T-helper 9 cell (primary cell): ENCODE results near the gene OR6K2.

ENCODE experiments used
- DNase-seq: peaks from one replicate; pipeline ENCODE4 v3.0.0-alpha.2; 2020

The OR6K2 gene

GRCh38 chr1:158685085-158685484 is 15.4 kb downstream of the OR6K2 start:
- DNase-seq = no peak

GRCh38 chr1:158681606-158682005 is 18.8 kb downstream of the OR6K2 start:
- DNase-seq = no peak

GRCh38 chr1:158679289-158679688 is 21.2 kb downstream of the OR6K2 start:
- no peak for DNase-seq

GRCh38 chr1:158675563-158676323 is 24.7 kb downstream of the OR6K2 start:
- no peak for DNase-seq

GRCh38 chr1:158674302-158674701 is 26.1 kb downstream of the OR6K2 start:
- no peak for DNase-seq

- no peak for DNase-seq
Observed at GRCh38 chr1:158666037-158666436, 34.4 kb downstream of the OR6K2 start.

GRCh38 chr1:158654571-158654970 is 45.9 kb downstream of the OR6K2 start:
- no peak for DNase-seq

GRCh38 chr1:158654086-158654485 is 46.4 kb downstream of the OR6K2 start:
- no peak for DNase-seq

- DNase-seq = no peak
Observed at GRCh38 chr1:158652721-158653334, 47.6 kb downstream of the OR6K2 start.
